Activated CD8-positive, alpha-beta memory T cell treated with anti-CD3 and anti-CD28 coated beads for 36 hours (primary cell): ENCODE measurements around the gene PIGQ. TPM values are rescaled to one million over a fixed set of nuclear protein-coding genes. Genes with fewer than 3 reads are reported as not detected.

Experiments used
- CTCF ChIA-PET: fragments of 350-600 bp; sonication (Branson Sonifier 250); formaldehyde crosslinking; loops from one replicate; lab custom pipeline; 2021; ENCODE audit warnings: antibody characterized with exemption; lab: Charles Lee
- POLR2A ChIA-PET: fragments of 350-600 bp; sonication (Branson Sonifier 250); formaldehyde crosslinking; loops from one replicate; lab custom pipeline; 2021; ENCODE audit warnings: antibody characterized with exemption; lab: Charles Lee
- total RNA-seq, 2 experiments: library from RNA; stranded (reverse); gene quantifications; one replicate each; pipeline ENCODE4 v1.2.3, GENCODE V29; 2021

PIGQ gene
- total RNA-seq, 2 experiments from 2014 or later, result 46.7 to 50.8 TPM

GRCh38 chr16:577796-578195, 8.0 kb downstream of the PIGQ start:
- CTCF ChIA-PET, result interaction anchor here (2.9 kb wide), 1 partner anchor 9 kb away, joined by 17 read pairs; no protein-coding TSS in a partner anchor

GRCh38 chr16:578232-578869, 8.6 kb downstream of the PIGQ start:
- ChIA-PET POLR2A (interaction anchor here (0.6 kb wide), 1 partner anchor 9 kb away, joined by 3 read pairs; no protein-coding TSS in a partner anchor), CTCF (interaction anchor here (1.0 to 2.9 kb wide), 4 partner anchors 9 to 48 kb away, joined by 3 to 17 read pairs (median 3); partner anchors contain the start of gene RAB40C)

More at GRCh38 chr16:577796-578195, 8.0 kb downstream of the PIGQ start:
- POLR2A ChIA-PET, result interaction anchor here (0.6 kb wide), 1 partner anchor 10 kb away, joined by 3 read pairs; no protein-coding TSS in a partner anchor

- ChIA-PET POLR2A (no interaction called here), CTCF (interaction anchor here (0.7 to 2.9 kb wide), 12 partner anchors 8 to 90 kb away, joined by 3 to 17 read pairs (median 3); partner anchors contain the start of genes RAB40C and WFIKKN1)
Observed at GRCh38 chr16:578870-579405, 9.2 kb downstream of the PIGQ start.

GRCh38 chr16:580141-580945, 10.6 kb downstream of the PIGQ start:
- CTCF ChIA-PET, result interaction anchor here (1.0 to 1.5 kb wide), 4 partner anchors 10 to 51 kb away, joined by 3 to 8 read pairs (median 4); partner anchors contain the start of gene WFIKKN1
- POLR2A ChIA-PET, result interaction anchor here (0.9 kb wide), 1 partner anchor 110 kb away, joined by 3 read pairs; the partner anchor contains the start of gene WDR24

GRCh38 chr16:580946-581498, 11.3 kb downstream of the PIGQ start:
- POLR2A ChIA-PET, result no interaction called here
- CTCF ChIA-PET, result interaction anchor here (1.0 to 1.5 kb wide), 2 partner anchors 11 to 53 kb away, joined by 3 to 4 read pairs; no protein-coding TSS in a partner anchor

GRCh38 chr16:582218-582613, 12.4 kb downstream of the PIGQ start:
- POLR2A ChIA-PET, result no interaction called here
- CTCF ChIA-PET, result interaction anchor here (0.6 kb wide), 1 partner anchor 109 kb away, joined by 3 read pairs; no protein-coding TSS in a partner anchor

- ChIA-PET POLR2A (no interaction called here), CTCF (interaction anchor here (0.6 kb wide), 1 partner anchor 110 kb away, joined by 3 read pairs; no protein-coding TSS in a partner anchor)
Observed at GRCh38 chr16:582614-583331, 13.0 kb downstream of the PIGQ start.

GRCh38 chr16:583470-583814, 13.7 kb downstream of the PIGQ start:
- CTCF ChIA-PET, result interaction anchor here (0.6 kb wide), 1 partner anchor 139 kb away, joined by 3 read pairs; no protein-coding TSS in a partner anchor
- POLR2A ChIA-PET, result no interaction called here

GRCh38 chr16:583815-584591, 14.2 kb downstream of the PIGQ start:
- POLR2A ChIA-PET, result no interaction called here
- CTCF ChIA-PET, result interaction anchor here (0.6 kb wide), 1 partner anchor 139 kb away, joined by 3 read pairs; no protein-coding TSS in a partner anchor

GRCh38 chr16:585351-585750, 15.6 kb downstream of the PIGQ start:
- ChIA-PET POLR2A (interaction anchor here (0.5 to 0.8 kb wide), 2 partner anchors 18 to 55 kb away, joined by 5 read pairs; partner anchors contain the start of gene NHLRC4), CTCF (no interaction called here)

- ChIA-PET CTCF (interaction anchor here (2.8 kb wide), 1 partner anchor 8 kb away, joined by 17 read pairs; no protein-coding TSS in a partner anchor), POLR2A (no interaction called here)
Observed at GRCh38 chr16:586047-586644, 16.4 kb downstream of the PIGQ start.

- POLR2A ChIA-PET, result interaction anchor here (0.6 to 1.7 kb wide), 4 partner anchors 9 to 564 kb away, joined by 3 to 5 read pairs (median 4); no protein-coding TSS in a partner anchor
Observed at GRCh38 chr16:586645-587590, 17.1 kb downstream of the PIGQ start.

GRCh38 chr16:588639-588888, 18.8 kb downstream of the PIGQ start:
- CTCF ChIA-PET, result interaction anchor here (0.7 to 1.6 kb wide), 2 partner anchors 61 to 186 kb away, joined by 3 to 4 read pairs; partner anchors contain the start of gene CAPN15

More at GRCh38 chr16:586645-587590, 17.1 kb downstream of the PIGQ start:
- CTCF ChIA-PET, result interaction anchor here (2.8 kb wide), 1 partner anchor 9 kb away, joined by 17 read pairs; no protein-coding TSS in a partner anchor

GRCh38 chr16:588889-589657, 19.3 kb downstream of the PIGQ start:
- ChIA-PET POLR2A (interaction anchor here (0.7 to 1.7 kb wide), 5 partner anchors 12 to 66 kb away, joined by 3 to 5 read pairs (median 3); partner anchors contain the start of gene NHLRC4), CTCF (interaction anchor here (0.7 to 1.6 kb wide), 2 partner anchors 62 to 186 kb away, joined by 3 to 4 read pairs; partner anchors contain the start of gene CAPN15)

More at GRCh38 chr16:588639-588888, 18.8 kb downstream of the PIGQ start:
- POLR2A ChIA-PET, result interaction anchor here (0.7 to 1.7 kb wide), 5 partner anchors 12 to 65 kb away, joined by 3 to 5 read pairs (median 3); partner anchors contain the start of gene NHLRC4
